Cortex of kidney (tissue), 1 donor: ENCODE results near the gene BRAF.
"Not testable (repeated sequence)": the region's sequence is repeated elsewhere in the genome, so short reads cannot be mapped to it uniquely, and the experiment has no call there.

ENCODE experiments used
- DNase-seq: peaks from one replicate; lab custom pipeline; 2025; lab: John Stamatoyannopoulos, UW

BRAF gene

GRCh38 chr7:140924821-140925421, at the start of gene BRAF:
TSS of gene BRAF (minus strand) at chr7:140924929. CDS start at chr7:140924703, 226 bp downstream.
- DNase-seq, result peak; percentile 18

- DNase-seq, result no peak
These were observed 48.4 kb upstream of the BRAF start for GRCh38 chr7:140972876-140973829.

GRCh38 chr7:140972344-140972743, 47.6 kb upstream of the BRAF start:
- DNase-seq, result no peak

GRCh38 chr7:140967438-140967837, 42.7 kb upstream of the BRAF start:
- no peak for DNase-seq

GRCh38 chr7:140966561-140967233, 42.0 kb upstream of the BRAF start:
- DNase-seq, result no peak

GRCh38 chr7:140961117-140961516, 36.4 kb upstream of the BRAF start:
- DNase-seq, result no peak

- not testable (repeated sequence) for DNase-seq
These were observed 32.3 kb upstream of the BRAF start for GRCh38 chr7:140956997-140957396.

- DNase-seq, result no peak
These were observed 21.2 kb upstream of the BRAF start for GRCh38 chr7:140945940-140946339.

- DNase-seq, result not testable (repeated sequence)
These were observed 17.5 kb upstream of the BRAF start for GRCh38 chr7:140942242-140942641.

- no peak for DNase-seq
These were observed 16.2 kb upstream of the BRAF start for GRCh38 chr7:140940898-140941297.

GRCh38 chr7:140937702-140938264, 13.1 kb upstream of the BRAF start:
- no peak for DNase-seq

GRCh38 chr7:140928491-140929309, 4.0 kb upstream of the BRAF start:
- DNase-seq, result no peak

- not testable (repeated sequence) for DNase-seq
These were observed 3.2 kb upstream of the BRAF start for GRCh38 chr7:140927945-140928344.

GRCh38 chr7:140927351-140927750, 2.6 kb upstream of the BRAF start:
- no peak for DNase-seq

GRCh38 chr7:140926021-140926817, 1.5 kb upstream of the BRAF start:
- DNase-seq, result no peak

- DNase-seq, result no peak
These were observed 509 bp downstream of the BRAF start for GRCh38 chr7:140924019-140924820.

GRCh38 chr7:140923358-140924006, 1.2 kb downstream of the BRAF start:
- DNase-seq, result no peak

- no peak for DNase-seq
These were observed 1.9 kb downstream of the BRAF start for GRCh38 chr7:140922741-140923345.

GRCh38 chr7:140920745-140921144, 4.0 kb downstream of the BRAF start:
- DNase-seq, result no peak
